Progenitor cell of endocrine pancreas (in vitro differentiated cells): ENCODE results near the gene DEAF1. TPM values are rescaled to one million over a fixed set of nuclear protein-coding genes. Genes with fewer than 3 reads are reported as not detected.

Experiments used
- DNase-seq: peaks from one replicate; pipeline ENCODE4 v3.0.0; 2021; ENCODE audit warnings: low spot score; ENCODE audit not compliant: unreplicated experiment
- H3K27ac Mint-ChIP-seq: 2 replicates; pipeline ENCODE4 v1.8.0; 2021; ENCODE audit warnings: mild to moderate bottlenecking, moderate library complexity, mixed read lengths
- H3K27me3 Mint-ChIP-seq: 2 replicates; pipeline ENCODE4 v1.8.0; 2021; ENCODE audit warnings: mixed read lengths
- H3K36me3 Mint-ChIP-seq: 2 replicates; pipeline ENCODE4 v1.8.0; 2022; ENCODE audit warnings: mixed read lengths; ENCODE audit not compliant: insufficient read depth
- H3K4me1 Mint-ChIP-seq: 2 replicates; pipeline ENCODE4 v1.8.0; 2021; ENCODE audit warnings: low read depth, mixed read lengths
- H3K4me3 Mint-ChIP-seq: 2 replicates; pipeline ENCODE4 v1.8.0; 2021; ENCODE audit warnings: low read depth, mild to moderate bottlenecking, moderate library complexity, mixed read lengths
- H3K9me3 Mint-ChIP-seq: 2 replicates; pipeline ENCODE4 v1.8.0; 2021; ENCODE audit warnings: low read depth, mixed read lengths
- CTCF ChIP-seq: fragments of 200-600 bp; sonication (generic); IDR thresholded peaks from one replicate; pipeline ENCODE4 v1.5.0; 2021; ENCODE audit warnings: antibody characterized with exemption, mild to moderate bottlenecking; ENCODE audit not compliant: unreplicated experiment
- total RNA-seq: library from RNA; stranded (reverse); gene quantifications from 2 replicates; pipeline ENCODE4 v1.2.1, GENCODE V29; 2021

DEAF1 gene
- total RNA-seq, 1 donor from 2014 or later: 49.2 TPM

- peak overlapping the region; percentile 60 for H3K4me3 Mint-ChIP-seq
- TF ChIP-seq CTCF: no peak
- H3K27ac Mint-ChIP-seq: peak overlapping the region; percentile 64
- H3K4me1 Mint-ChIP-seq: peaks cover 16% of the 10 kb centered on the region
- no peaks in the 10 kb centered on the region for H3K9me3 Mint-ChIP-seq
- DNase-seq: no peak
- H3K36me3 Mint-ChIP-seq: peaks cover 1% of the 10 kb centered on the region
- H3K27me3 Mint-ChIP-seq: no peaks in the 10 kb centered on the region
Observed at GRCh38 chr11:704781-705645, 10.0 kb upstream of the DEAF1 start.

GRCh38 chr11:704228-704674 lies 9.2 kb upstream of the DEAF1 start:
- no peaks in the 10 kb centered on the region for H3K27me3 Mint-ChIP-seq
- peaks cover 12% of the 10 kb centered on the region for H3K4me1 Mint-ChIP-seq
- peaks cover 1% of the 10 kb centered on the region for H3K36me3 Mint-ChIP-seq
- no peak for TF ChIP-seq CTCF
- DNase-seq: no peak
- no peak overlapping the region for H3K4me3 Mint-ChIP-seq
- no peak overlapping the region for H3K27ac Mint-ChIP-seq
- H3K9me3 Mint-ChIP-seq: no peaks in the 10 kb centered on the region

- Mint-ChIP-seq H3K27me3 (no peaks in the 10 kb centered on the region), H3K36me3 (peaks cover 1% of the 10 kb centered on the region), H3K9me3 (no peaks in the 10 kb centered on the region), H3K27ac (no peak overlapping the region), H3K4me1 (peaks cover 12% of the 10 kb centered on the region), H3K4me3 (no peak overlapping the region)
- no peak for DNase-seq
- TF ChIP-seq CTCF: no peak
Observed at GRCh38 chr11:703506-703905, 8.5 kb upstream of the DEAF1 start.

- peaks cover 1% of the 10 kb centered on the region for H3K36me3 Mint-ChIP-seq
- H3K4me1 Mint-ChIP-seq: peaks cover 7% of the 10 kb centered on the region
- DNase-seq: no peak
- no peaks in the 10 kb centered on the region for H3K27me3 Mint-ChIP-seq
- no peak overlapping the region for H3K4me3 Mint-ChIP-seq
- no peaks in the 10 kb centered on the region for H3K9me3 Mint-ChIP-seq
- TF ChIP-seq CTCF: no peak
- no peak overlapping the region for H3K27ac Mint-ChIP-seq
Observed at GRCh38 chr11:702462-703461, 7.7 kb upstream of the DEAF1 start.
